H1 (cell line): ENCODE measurements around the gene CD300C. TPM values are rescaled to one million over a fixed set of nuclear protein-coding genes. Genes with fewer than 3 reads are reported as not detected.

Experiments
- RAD21 ChIP-seq, 2 experiments: IDR thresholded peaks in 1 of 2; conservative IDR thresholded peaks in 1 of 2; 2 replicates each; pipeline ENCODE4 v1.6.1; 2011; ENCODE audit warnings: low read depth in 2 of 2, low read length in 2 of 2, improper control_type of control experiment in 1 of 2, inconsistent platforms in 1 of 2, mild to moderate bottlenecking in 1 of 2, moderate library complexity in 1 of 2
- polyA plus RNA-seq, 7 experiments: library from polyadenylated mRNA; depleted of rRNA in 3 of 7; stranded (reverse) in 5 of 7; unstranded in 2 of 7; fragments of >200 nt in 5 of 7; fragments of 200-250 nt in 2 of 7; gene quantifications; 1 replicate in 5 of 7; 2 replicates in 1 of 7; 4 replicates in 1 of 7; pipeline versions ENCODE4 v1.2.1 to v1.2.3, GENCODE V29; 2011 to 2013; ENCODE audit warnings: missing spikeins in 2 of 7, mixed read lengths in 2 of 7
- total RNA-seq: library from RNA; stranded (reverse); fragmentation: NEBNext Ultra II Directional; extraction: Animal tissue kit (Norgen Biotek cat#: 25700); gene quantifications from 2 replicates; pipeline ENCODE4 v1.2.1, GENCODE V29; 2021

The CD300C gene
- total and polyA plus RNA-seq, 2 of the 8 experiments (the other 6 are each of a cell fraction or from before 2014, with no cell fraction given): not detected

GRCh38 chr17:74566132-74566753 lies 20.3 kb upstream of the CD300C start (continued):
- TF ChIP-seq RAD21 (IDR thresholded peaks at IDR 0.05 in 1 of 2, conservative IDR thresholded peaks at IDR 0.05 in 1 of 2; ENCODE audit: low read depth in 2 of 2, low read length in 2 of 2): peak; percentile 71 to 77
